ENCODE measurements around the gene SLC17A8.
"Not testable (repeated sequence)": the region's sequence is repeated elsewhere in the genome, so short reads cannot be mapped to it uniquely, and the experiment has no call there.

Gene SLC17A8

GRCh38 chr12:100331871-100332270 is 25.0 kb upstream of the SLC17A8 start:
- no peak for TF ChIP-seq CTCF (IDR thresholded peaks at IDR 0.05; ENCODE audit: low read length, missing control alignments)
- DNase-seq (ENCODE audit: low read depth) = no peak
- H3K4me3 ChIP-seq (replicated peaks; ENCODE audit: low read depth, low read length) = no peak overlapping the region

- no peak overlapping the region for H3K4me3 ChIP-seq (replicated peaks; ENCODE audit: low read depth, low read length)
- TF ChIP-seq CTCF (IDR thresholded peaks at IDR 0.05; ENCODE audit: low read length, missing control alignments) = no peak
- DNase-seq (ENCODE audit: low read depth) = no peak
Observed at GRCh38 chr12:100332852-100333251, 24.0 kb upstream of the SLC17A8 start.

- no peak for DNase-seq (ENCODE audit: low read depth)
- no peak overlapping the region for H3K4me3 ChIP-seq (replicated peaks; ENCODE audit: low read depth, low read length)
- no peak for TF ChIP-seq CTCF (IDR thresholded peaks at IDR 0.05; ENCODE audit: low read length, missing control alignments)
Observed at GRCh38 chr12:100337299-100337698, 19.6 kb upstream of the SLC17A8 start.

GRCh38 chr12:100337727-100338126 is 19.1 kb upstream of the SLC17A8 start:
- no peak for DNase-seq (ENCODE audit: low read depth)
- no peak for TF ChIP-seq CTCF (IDR thresholded peaks at IDR 0.05; ENCODE audit: low read length, missing control alignments)
- no peak overlapping the region for H3K4me3 ChIP-seq (replicated peaks; ENCODE audit: low read depth, low read length)

GRCh38 chr12:100339071-100339470 is 17.8 kb upstream of the SLC17A8 start:
- no peak overlapping the region for H3K4me3 ChIP-seq (replicated peaks; ENCODE audit: low read depth, low read length)
- no peak for TF ChIP-seq CTCF (IDR thresholded peaks at IDR 0.05; ENCODE audit: low read length, missing control alignments)
- DNase-seq (ENCODE audit: low read depth) = no peak

- DNase-seq (ENCODE audit: low read depth); H3K4me3 ChIP-seq (replicated peaks; ENCODE audit: low read depth, low read length): not testable (repeated sequence)
Observed at GRCh38 chr12:100342897-100343296, 14.0 kb upstream of the SLC17A8 start.

- H3K4me3 ChIP-seq (replicated peaks; ENCODE audit: low read depth, low read length); DNase-seq (ENCODE audit: low read depth): not testable (repeated sequence)
Observed at GRCh38 chr12:100344351-100344750, 12.5 kb upstream of the SLC17A8 start.

GRCh38 chr12:100345020-100345767 is 11.7 kb upstream of the SLC17A8 start:
- TF ChIP-seq CTCF (IDR thresholded peaks at IDR 0.05; ENCODE audit: low read length, missing control alignments) = no peak
- DNase-seq (ENCODE audit: low read depth) = no peak

More at GRCh38 chr12:100345020-100345767, 11.7 kb upstream of the SLC17A8 start:
- H3K4me3 ChIP-seq (replicated peaks; ENCODE audit: low read depth, low read length) = no peak overlapping the region

All from fibroblast of pulmonary artery (primary cell).